Measurements from ENCODE around the gene AIPL1. TPM values are rescaled to one million over a fixed set of nuclear protein-coding genes. Genes with fewer than 3 reads are reported as not detected.
A peak's percentile ranks its signal among the peaks of the same experiment; 100 is the strongest.

The AIPL1 gene
- total RNA-seq, 2 donors from 2014 or later, result not detected

GRCh38 chr17:6393351-6393952 lies 41.5 kb downstream of the AIPL1 start:
- H3K4me3 ChIP-seq, result no peak overlapping the region
- no peaks in the 10 kb centered on the region for H3K9me3 ChIP-seq
- no peaks in the 10 kb centered on the region for H3K36me3 ChIP-seq (replicated peaks in 1 of 2; ENCODE audit: insufficient read depth in 1 of 2, low read depth in 2 of 2)
- H3K27ac ChIP-seq, result no peak overlapping the region
- peaks cover 18% of the 10 kb centered on the region for H3K4me1 ChIP-seq
- DNase-seq (peak in 2 of 4 donors; percentile 23 to 40), ATAC-seq (peak; percentile 33)
- WGBS, 2 donors, result 17 to 18% methylated on average over 14 to 15 of the region's 15 CpGs
- no peak for TF ChIP-seq CTCF (IDR thresholded peaks at IDR 0.05)
- no peak for TF ChIP-seq POLR2A (IDR thresholded peaks at IDR 0.05)
- intact Hi-C loops (cut with DNase I), result no loop called here
- H3K27me3 ChIP-seq, result no peaks in the 10 kb centered on the region

GRCh38 chr17:6392609-6393350 lies 42.1 kb downstream of the AIPL1 start:
- intact Hi-C loops (cut with DNase I), result no loop called here
- Histone ChIP-seq H3K27me3 (no peaks in the 10 kb centered on the region), H3K9me3 (no peaks in the 10 kb centered on the region), H3K4me3 (no peak overlapping the region), H3K36me3 (replicated peaks in 1 of 2; ENCODE audit: insufficient read depth in 1 of 2, low read depth in 2 of 2) (no peaks in the 10 kb centered on the region), H3K4me1 (peaks cover 18% of the 10 kb centered on the region), H3K27ac (no peak overlapping the region)
- DNase-seq, result peak in 2 of 4 donors; percentile 4 to 15
- TF ChIP-seq CTCF (IDR thresholded peaks at IDR 0.05) (no peak), POLR2A (IDR thresholded peaks at IDR 0.05) (no peak)
- no peak for ATAC-seq
- 14 to 18% methylated on average over 11 to 13 of the region's 13 CpGs for WGBS, 2 donors

DNA sequence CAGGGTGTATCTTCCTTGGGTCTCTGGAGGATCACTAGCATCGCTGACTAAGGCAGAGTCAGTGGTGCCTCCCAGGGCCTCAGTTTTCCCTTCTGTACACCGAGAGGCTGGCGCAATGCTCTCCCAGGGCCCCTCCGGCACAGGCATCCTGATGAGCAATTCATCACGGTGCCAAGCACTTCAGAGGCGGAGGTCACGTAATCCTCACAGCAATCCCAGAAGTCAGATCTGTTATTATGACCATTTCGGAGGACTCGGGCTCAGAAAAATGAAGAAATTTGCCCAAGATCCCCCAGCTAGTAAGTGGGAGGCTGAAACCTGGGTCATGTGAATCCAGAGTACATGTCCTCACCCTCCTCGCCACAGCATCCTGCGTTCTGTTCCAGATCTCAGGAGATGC lies 46.5 kb downstream of the AIPL1 start:
- Histone ChIP-seq H3K27ac (no peak overlapping the region), H3K9me3 (no peaks in the 10 kb centered on the region), H3K27me3 (no peaks in the 10 kb centered on the region), H3K4me3 (no peak overlapping the region), H3K4me1 (peaks cover 11% of the 10 kb centered on the region), H3K36me3 (replicated peaks in 1 of 2; ENCODE audit: insufficient read depth in 1 of 2, low read depth in 2 of 2) (no peaks in the 10 kb centered on the region)
- ATAC-seq (no peak), DNase-seq (no peak)
- no peak for TF ChIP-seq CTCF (IDR thresholded peaks at IDR 0.05)
- TF ChIP-seq POLR2A (IDR thresholded peaks at IDR 0.05), result no peak
- 61 to 70% methylated on average over 9 to 11 of the region's 11 CpGs for WGBS, 2 donors
- intact Hi-C loops (cut with DNase I), result loop anchor here (10.0 kb wide), 1 partner anchor 56 kb away; the partner anchor contains the start of gene PIMREG

GRCh38 chr17:6387858-6388257 lies 47.1 kb downstream of the AIPL1 start:
- no peaks in the 10 kb centered on the region for H3K9me3 ChIP-seq
- no peaks in the 10 kb centered on the region for H3K27me3 ChIP-seq
- H3K36me3 ChIP-seq (replicated peaks in 1 of 2; ENCODE audit: insufficient read depth in 1 of 2, low read depth in 2 of 2), result no peaks in the 10 kb centered on the region
- intact Hi-C loops (cut with DNase I), result loop anchor here (10.0 kb wide), 1 partner anchor 57 kb away; the partner anchor contains the start of gene PIMREG
- no peak overlapping the region for H3K27ac ChIP-seq
- DNase-seq (no peak), ATAC-seq (no peak)
- no peak overlapping the region for H3K4me3 ChIP-seq
- peaks cover 5% of the 10 kb centered on the region for H3K4me1 ChIP-seq
- TF ChIP-seq POLR2A (IDR thresholded peaks at IDR 0.05) (no peak), CTCF (IDR thresholded peaks at IDR 0.05) (no peak)
- WGBS, 2 donors, result 34 to 52% methylated on average over 8 of the region's 8 CpGs
